ENCODE measurements around the gene ZC3H18.
"Not testable (repeated sequence)": the region's sequence is repeated elsewhere in the genome, so short reads cannot be mapped to it uniquely, and the experiment has no call there.

ZC3H18 gene

DNA sequence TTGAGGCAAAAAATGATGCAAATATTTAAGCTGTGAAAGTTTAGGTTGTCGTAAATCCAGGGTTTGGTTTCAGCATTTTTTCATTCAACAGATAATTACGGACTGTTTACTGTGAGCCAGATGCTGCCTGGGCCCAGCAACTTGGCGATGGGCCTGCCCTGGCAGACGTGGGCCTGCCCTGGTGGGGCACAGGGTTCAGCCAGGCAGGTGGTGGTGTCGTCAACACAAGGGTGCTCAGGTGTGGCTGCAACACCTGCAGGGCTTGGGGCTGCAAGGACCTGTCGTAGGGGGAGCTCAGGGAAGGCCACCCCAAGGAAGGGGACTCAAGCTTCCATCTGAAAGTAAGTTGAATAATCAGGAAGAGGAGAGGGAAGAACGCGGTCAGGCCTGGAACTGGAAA lies 15.1 kb downstream of the ZC3H18 start:
- DNase-seq: no peak

DNA sequence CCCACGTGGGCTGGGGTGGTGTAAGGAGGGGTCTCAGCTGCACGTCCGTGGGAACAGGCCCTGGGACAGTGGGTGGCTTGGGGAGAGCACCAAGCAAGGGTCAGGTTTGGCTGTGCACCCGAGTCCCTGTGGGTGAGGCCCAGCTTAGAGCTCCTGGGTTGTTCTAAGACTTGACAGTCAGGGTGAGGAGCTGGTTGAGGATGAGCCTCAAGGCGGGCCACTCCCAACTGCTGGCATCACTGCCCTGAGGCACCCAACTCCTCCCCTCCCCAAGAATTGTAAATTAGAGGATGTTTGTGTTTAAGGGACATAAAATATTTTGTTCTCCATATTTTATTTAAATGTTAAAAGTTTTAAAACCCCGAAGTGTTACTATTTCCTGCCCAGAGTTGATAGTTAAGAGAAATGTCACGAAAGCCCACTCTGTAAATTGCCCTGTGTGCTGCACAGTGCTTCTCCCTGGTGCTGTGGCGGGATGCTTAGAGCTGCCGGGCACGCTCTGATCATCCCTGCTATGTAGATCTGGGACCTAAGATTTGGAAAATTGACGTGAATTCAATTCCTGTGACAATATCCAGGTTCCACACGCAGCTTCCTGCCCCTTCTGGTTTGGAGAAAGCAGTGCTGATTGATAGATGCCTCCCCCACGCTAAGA lies 15.9 kb downstream of the ZC3H18 start:
- no peak for DNase-seq

DNA sequence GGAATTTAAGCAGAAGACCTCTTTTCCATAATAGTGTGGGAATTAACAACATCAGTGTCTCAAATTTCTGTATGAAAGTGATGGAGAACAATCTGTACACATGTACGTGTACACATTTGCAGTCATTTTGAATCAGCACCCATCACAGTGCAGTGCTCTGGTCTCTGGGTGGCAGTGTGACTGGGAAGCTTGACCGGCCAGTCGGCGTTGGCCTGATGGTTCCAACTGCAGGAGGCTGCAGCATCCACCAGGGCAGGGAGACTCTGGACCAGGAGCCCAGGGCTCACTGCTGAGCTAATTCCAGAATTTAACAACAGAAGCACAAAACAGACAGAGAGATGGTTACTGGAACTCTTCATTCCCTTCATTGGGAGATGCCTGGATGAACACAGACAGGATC lies 17.9 kb downstream of the ZC3H18 start:
- no peak for DNase-seq

- no peak for DNase-seq
These were observed 18.6 kb downstream of the ZC3H18 start for GRCh38 chr16:88588754-88589153.

DNA sequence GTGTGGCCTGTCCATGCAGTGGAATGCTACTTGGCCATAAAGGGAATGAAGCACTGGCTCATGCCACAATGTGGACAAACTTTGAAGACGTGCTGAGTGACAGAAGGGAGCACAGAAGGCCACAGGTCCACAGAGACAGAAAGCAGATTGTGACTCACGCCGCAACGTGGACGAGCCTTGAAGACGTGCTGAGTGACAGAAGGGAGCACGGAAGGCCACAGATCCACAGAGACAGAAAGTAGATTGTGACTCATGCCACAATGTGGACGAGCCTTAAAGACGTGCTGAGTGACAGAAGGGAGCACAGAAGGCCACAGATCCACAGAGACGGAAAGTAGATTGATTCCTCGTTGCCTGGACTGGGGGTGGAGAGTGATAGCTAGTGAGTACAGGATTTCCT lies 19.2 kb downstream of the ZC3H18 start:
- peak; percentile 18 for DNase-seq

DNA sequence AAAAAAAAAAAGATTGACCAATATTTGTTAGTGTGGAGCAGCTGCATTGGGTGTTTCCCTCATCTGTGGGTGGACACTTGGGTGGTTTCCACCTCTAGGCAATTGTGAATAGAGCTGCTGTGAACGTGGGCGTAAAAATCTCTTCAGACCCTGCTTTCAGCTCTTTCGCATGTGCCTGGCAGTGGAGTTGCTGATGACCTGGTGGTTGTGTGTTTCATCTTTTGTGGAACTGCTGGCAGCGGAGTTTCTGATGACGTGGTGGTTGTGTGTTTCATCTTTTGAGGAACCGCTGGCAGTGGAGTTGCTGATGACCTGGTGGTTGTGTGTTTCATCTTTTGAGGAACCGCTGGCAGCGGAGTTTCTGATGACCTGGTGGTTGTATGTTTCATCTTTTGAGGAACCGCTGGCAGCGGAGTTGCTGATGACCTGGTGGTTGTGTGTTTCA lies 21.4 kb downstream of the ZC3H18 start:
- peak; percentile 65 for DNase-seq

DNA sequence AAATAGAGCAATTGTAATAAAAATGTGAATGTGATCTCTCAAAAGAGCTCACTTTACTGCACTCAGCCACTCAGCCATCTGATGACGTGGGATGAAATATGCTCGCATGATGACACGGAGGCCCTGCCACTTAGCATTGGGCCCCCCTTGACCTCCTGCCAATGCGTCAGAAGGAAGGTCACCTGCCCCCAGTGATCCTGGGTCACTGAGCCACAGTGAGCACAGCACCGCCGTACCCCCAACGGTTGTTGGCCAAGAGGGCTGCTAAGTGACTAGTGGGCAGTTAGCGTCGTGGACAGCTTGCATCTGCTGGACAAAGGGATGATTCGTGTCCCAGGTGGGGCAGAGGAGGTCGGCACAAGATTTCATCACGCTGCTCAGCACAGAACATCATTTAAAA lies 22.9 kb downstream of the ZC3H18 start:
- no peak for DNase-seq

GRCh38 chr16:88593489-88593888 lies 23.3 kb downstream of the ZC3H18 start:
- DNase-seq: no peak

DNA sequence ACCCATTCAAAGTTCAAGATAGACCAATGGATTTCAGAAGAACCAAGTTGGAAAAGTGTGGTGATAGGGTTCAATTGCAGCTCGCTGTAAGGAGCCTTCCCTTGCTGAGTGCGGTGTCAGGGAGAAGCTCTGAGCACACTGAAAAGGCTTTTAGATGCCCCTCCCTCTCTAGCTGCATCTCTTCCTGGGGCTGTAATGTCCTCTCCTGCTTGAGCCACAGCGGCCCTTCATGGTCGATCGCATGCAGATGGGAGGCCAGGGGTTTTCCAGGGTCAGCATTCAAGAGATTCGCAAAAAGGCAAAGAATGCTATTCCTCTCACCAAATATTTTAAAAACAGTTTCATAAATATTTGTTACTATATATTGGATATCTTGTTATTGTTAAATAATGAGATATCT lies 23.7 kb downstream of the ZC3H18 start:
- DNase-seq: no peak

DNA sequence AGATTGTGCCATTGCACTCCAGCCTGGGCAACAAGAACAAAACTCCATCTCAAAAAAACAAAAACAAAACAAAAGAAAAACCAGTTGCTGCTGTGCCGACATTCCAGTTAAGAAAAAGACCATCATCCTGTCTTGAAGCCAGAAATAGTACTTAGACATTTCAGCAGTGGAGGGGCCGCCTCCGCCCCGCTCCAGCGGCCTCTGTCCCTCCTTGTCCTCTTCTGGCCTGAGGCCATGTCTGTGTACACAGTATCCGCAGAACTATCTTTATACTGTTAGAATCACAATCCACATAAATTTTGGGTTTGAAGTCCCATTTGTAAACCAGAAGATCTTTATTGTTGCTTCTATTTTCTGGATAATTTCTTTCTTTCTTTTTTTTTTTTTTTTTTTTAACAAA lies 24.9 kb downstream of the ZC3H18 start:
- no peak for DNase-seq

DNA sequence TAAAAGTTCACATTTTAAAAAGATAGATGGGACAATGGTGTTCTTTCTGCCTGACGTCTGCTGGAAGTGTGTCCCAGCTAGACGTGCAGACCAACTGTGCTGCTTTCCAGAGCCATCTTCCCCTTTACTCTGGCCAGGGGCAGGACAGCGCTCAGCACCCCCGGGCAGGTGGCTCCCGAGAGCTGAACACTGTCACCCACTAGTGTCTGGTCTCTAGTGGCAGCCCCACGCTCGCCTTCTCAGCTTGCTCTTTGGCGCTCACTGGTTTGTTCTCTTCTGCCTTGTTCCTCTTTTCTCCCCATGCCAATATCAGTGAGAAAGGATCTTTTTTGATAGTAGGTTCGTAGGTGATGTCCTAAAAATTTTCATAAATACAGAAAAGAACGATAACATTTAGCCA lies 25.7 kb downstream of the ZC3H18 start:
- DNase-seq: no peak

DNA sequence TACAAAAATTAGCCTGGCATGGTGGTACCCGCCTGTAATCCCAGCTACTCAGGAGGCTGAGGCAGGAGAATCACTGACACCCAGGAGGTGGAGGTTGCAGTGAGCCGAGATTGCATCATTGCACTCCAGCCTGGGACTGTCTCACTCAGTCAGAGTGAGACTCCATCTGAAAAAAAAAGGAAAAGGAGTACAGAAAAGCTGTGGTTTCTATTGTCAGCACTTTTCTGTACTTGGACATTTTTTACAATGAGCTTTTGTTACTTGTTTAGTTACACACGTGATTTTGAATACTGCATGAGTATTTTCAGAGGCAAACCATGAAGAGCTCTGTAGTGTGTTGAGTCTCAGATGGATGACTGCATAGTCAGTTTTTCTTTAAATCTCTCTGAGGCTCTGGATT lies 26.3 kb downstream of the ZC3H18 start:
- DNase-seq: no peak

- DNase-seq: no peak
These were observed 27.8 kb downstream of the ZC3H18 start for GRCh38 chr16:88597856-88598491.

DNA sequence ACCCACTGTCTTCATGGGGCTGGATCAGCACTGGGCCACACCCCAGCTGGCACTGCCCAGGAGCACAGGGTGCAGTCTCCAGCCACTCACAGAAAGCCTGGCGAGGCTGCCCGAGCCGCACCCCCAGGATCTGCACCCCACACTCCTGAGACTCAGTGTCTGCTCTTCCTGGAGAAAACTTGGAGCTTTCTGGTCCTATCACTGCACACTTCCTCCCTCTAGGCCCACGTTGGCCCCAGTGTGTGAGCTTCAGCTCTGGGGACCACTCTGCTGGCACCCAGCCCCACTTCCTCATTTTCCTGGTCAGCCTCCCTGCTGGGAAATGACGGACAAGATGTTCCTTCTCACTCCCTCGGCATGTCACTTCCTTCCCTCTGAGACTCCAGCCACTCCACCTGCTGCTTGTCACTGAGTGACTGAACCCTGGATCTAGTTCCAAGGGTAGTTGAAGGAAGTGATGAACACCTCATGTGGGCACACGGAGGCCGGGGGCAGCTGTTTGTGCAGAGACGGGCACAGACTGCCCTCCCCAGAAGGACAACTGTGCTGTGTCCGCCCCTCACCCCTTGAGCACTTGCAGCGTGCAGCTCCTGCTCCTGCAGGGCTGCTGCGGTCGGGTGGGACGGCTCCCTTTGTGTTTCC lies 29.0 kb downstream of the ZC3H18 start:
- no peak for DNase-seq

- no peak for DNase-seq
These were observed 29.8 kb downstream of the ZC3H18 start for GRCh38 chr16:88599825-88600538.

DNA sequence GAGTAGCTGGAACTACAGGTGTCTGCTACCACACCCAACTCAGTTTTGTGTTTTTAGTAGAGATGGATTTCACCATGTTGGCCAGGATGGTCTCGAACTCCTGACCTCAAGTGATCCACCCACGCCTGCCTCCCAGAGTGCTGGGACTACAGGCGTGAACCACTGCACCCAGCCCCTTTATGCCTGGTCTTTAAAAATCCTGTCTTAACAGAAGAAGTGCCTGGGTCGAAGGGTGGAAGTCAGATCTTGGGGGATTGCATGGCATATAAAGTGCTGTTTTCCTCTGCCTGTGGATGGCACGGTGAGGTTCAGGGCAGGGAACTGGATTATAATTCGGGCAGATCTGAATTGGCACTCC lies 30.3 kb downstream of the ZC3H18 start:
- no peak for DNase-seq

DNA sequence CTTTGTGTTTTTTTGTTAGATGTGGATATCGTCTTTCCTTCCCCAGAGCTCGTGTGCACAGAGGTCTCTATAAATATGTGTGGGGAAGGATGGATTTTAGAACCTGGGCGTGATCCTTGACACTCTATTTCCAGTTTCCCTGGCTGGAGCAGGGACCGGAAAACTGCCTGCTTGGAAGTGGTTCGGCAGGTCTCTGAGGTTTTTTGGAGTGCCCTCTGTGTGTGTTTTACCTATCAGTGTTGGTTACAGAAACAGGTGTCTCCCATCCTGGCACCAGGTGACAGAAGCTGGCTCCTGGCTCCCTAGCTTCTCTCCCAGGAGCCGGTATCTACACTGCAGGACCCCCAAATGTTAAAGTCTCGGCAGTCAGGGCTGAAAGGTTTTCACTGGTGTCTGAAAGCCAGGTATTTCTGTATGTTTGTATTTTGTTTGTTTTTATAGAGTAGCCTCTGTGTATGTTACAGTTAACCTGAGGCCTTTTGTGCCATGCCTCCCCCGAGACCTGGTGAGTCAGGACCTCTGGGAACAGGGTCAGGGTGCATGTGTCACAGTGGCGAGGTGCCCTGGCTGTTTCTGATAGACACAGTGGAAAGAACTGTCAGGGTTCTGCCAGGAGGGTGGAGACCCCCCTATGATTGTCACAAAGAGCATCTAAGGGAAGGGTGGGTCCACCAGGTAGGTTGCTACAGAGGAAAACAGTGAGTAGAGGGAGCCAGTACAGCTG lies 31.3 kb downstream of the ZC3H18 start:
- DNase-seq: no peak

- no peak for DNase-seq
These were observed 31.9 kb downstream of the ZC3H18 start for GRCh38 chr16:88602091-88602490.

DNA sequence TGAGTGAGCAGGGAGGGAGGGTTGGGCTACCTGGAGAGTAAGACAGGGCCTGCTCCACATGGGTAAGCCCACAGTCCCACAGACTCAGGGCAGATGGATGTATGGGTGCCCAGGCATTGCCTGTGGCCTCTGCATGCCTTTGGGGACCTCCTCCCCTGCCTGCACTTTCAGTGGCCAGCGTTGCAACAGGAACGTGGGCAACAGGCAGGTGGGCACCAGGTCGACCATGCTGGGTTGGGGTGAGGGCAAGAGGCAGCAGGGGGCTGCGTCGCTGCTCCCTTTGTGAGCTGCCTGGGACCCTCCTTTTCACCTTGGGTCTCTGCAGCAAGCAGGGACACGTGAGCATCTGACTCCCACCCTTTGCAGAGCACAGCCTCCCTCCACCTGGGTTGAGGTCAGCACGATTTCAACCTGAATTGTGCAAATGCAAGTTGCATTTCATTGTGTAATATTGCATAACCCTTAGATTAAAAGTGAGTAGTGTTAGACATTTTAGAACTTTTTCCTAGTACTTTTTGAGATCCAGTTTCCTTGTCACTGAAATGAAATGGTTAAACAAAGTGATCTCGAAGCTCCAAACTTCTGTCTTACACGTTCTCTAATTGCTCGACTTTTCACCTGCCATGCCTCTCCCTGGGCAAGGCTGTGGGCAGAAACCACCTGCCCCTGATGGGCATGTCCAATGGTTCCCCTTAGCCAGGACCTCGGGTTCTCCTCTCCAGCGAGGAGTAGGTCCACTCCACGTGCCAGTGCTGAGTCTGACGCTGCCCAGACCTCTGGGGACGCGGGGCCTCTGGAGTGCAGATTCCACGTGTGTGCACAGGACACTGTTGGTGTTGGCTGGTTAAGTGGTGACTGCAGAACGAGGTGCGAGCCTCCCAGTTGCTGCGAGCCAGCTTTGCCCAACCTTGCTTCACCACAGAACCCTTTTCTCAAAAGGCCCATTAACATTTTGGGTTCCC lies 35.3 kb downstream of the ZC3H18 start:
- DNase-seq: no peak

- no peak for DNase-seq
These were observed 36.0 kb downstream of the ZC3H18 start for GRCh38 chr16:88606148-88606757.

DNA sequence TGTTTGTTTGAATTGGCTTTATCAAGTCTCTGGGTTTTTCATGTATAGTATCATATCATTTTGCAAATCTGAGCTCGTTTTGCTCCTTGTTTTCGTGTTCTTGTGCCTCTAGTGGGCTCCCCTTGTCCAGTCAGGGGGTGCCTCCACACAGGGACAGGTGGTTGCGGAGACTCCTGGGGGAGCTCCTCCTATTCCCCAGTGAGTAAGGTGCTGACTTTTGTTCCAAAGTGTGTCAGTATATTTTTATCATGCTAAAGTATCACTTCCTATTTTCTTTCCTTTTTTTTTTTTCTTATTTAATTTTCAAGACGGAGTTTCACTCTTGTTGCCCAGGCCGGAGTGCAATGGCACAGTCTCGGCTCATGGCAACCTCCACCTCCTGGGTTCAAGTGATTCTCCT lies 37.9 kb downstream of the ZC3H18 start:
- DNase-seq: no peak

GRCh38 chr16:88609426-88609825 lies 39.2 kb downstream of the ZC3H18 start:
- DNase-seq: not testable (repeated sequence)
